ENCODE results near the gene CPTP. TPM values are rescaled to one million over a fixed set of nuclear protein-coding genes. Genes with fewer than 3 reads are reported as not detected.

Gene CPTP
- polyA plus RNA-seq, 3 donors: 6.4 to 7.7 (median 7.4) TPM

GRCh38 chr1:1291548-1292441 lies 32.8 kb upstream of the CPTP start:
- Mint-ChIP-seq H3K27me3 (ENCODE audit: low read depth in 3 of 3) (peaks cover 0 to 1% (median 0%) of the 10 kb centered on the region in 3 donors), H3K36me3 (peaks cover 2 to 14% of the 10 kb centered on the region in 2 donors), H3K9me3 (peaks cover 0 to 10% (median 0%) of the 10 kb centered on the region in 7 donors), H3K27ac (no peak overlapping the region), H3K4me1 (no peaks in the 10 kb centered on the region), H3K4me3 (no peak overlapping the region)
- H3K79me2 ChIP-seq (ENCODE audit: insufficient read depth, low read length): no peaks in the 10 kb centered on the region
- 65% methylated on average over 35 of the region's 45 CpGs for WGBS (ENCODE audit: insufficient coverage)
- intact Hi-C loops (cut with micrococcal nuclease): loop anchor here in 1 of 2 donors (5.0 kb wide), 1 partner anchor 169 kb away; no protein-coding TSS in a partner anchor
- TF ChIP-seq CTCF (IDR thresholded peaks at IDR 0.05): peak; percentile 54
- peak in 1 of 3 donors; percentile 10 for DNase-seq
- H3K9me3 ChIP-seq (replicated peaks in 1 of 2; ENCODE audit: control insufficient read depth in 1 of 2, insufficient read depth in 1 of 2, low read length in 2 of 2): no peaks in the 10 kb centered on the region
- H3K27me3 ChIP-seq (ENCODE audit: control insufficient read depth in 2 of 2, insufficient read depth in 2 of 2, low read length in 2 of 2): no peaks in the 10 kb centered on the region
- H4K20me1 ChIP-seq (ENCODE audit: insufficient read depth, low read length): no peaks in the 10 kb centered on the region
- H3K27ac ChIP-seq (ENCODE audit: low read depth in 1 of 2, low read length in 2 of 2): no peak overlapping the region
- no peak overlapping the region for H3K4me3 ChIP-seq (replicated peaks in 1 of 3; ENCODE audit: low read depth in 2 of 3, low read length in 3 of 3)
- H3K36me3 ChIP-seq (replicated peaks in 1 of 2; ENCODE audit: control insufficient read depth in 1 of 2, insufficient read depth in 2 of 2, low read length in 2 of 2): peaks cover 15 to 31% of the 10 kb centered on the region in 2 donors
- no peaks in the 10 kb centered on the region for H3K4me1 ChIP-seq (ENCODE audit: control insufficient read depth in 1 of 2, insufficient read depth in 2 of 2, low read length in 2 of 2)
- no peak overlapping the region for H2AFZ ChIP-seq (ENCODE audit: insufficient read depth, low read depth, low read length, poor library complexity, severe bottlenecking)
- no peak overlapping the region for H3K4me2 ChIP-seq (replicated peaks; ENCODE audit: extremely low read depth, low read length, poor library complexity, severe bottlenecking)
- no peak overlapping the region for H3K9ac ChIP-seq (ENCODE audit: insufficient read depth, low read length, poor library complexity, severe bottlenecking)

- Mint-ChIP-seq H3K9me3 (peaks cover 0 to 10% (median 0%) of the 10 kb centered on the region in 7 donors), H3K27ac (no peak overlapping the region), H3K36me3 (peaks cover 2 to 14% of the 10 kb centered on the region in 2 donors), H3K4me1 (no peaks in the 10 kb centered on the region), H3K27me3 (ENCODE audit: low read depth in 3 of 3) (peaks cover 0 to 1% (median 0%) of the 10 kb centered on the region in 3 donors), H3K4me3 (no peak overlapping the region)
- 94% methylated on average over 9 of the region's 9 CpGs for WGBS (ENCODE audit: insufficient coverage)
- no peaks in the 10 kb centered on the region for H3K9me3 ChIP-seq (replicated peaks in 1 of 2; ENCODE audit: control insufficient read depth in 1 of 2, insufficient read depth in 1 of 2, low read length in 2 of 2)
- H3K79me2 ChIP-seq (ENCODE audit: insufficient read depth, low read length): no peaks in the 10 kb centered on the region
- peaks cover 17 to 33% of the 10 kb centered on the region in 2 donors for H3K36me3 ChIP-seq (replicated peaks in 1 of 2; ENCODE audit: control insufficient read depth in 1 of 2, insufficient read depth in 2 of 2, low read length in 2 of 2)
- DNase-seq: no peak
- no peaks in the 10 kb centered on the region for H3K4me1 ChIP-seq (ENCODE audit: control insufficient read depth in 1 of 2, insufficient read depth in 2 of 2, low read length in 2 of 2)
- H3K27me3 ChIP-seq (ENCODE audit: control insufficient read depth in 2 of 2, insufficient read depth in 2 of 2, low read length in 2 of 2): no peaks in the 10 kb centered on the region
- H3K9ac ChIP-seq (ENCODE audit: insufficient read depth, low read length, poor library complexity, severe bottlenecking): no peak overlapping the region
- H3K27ac ChIP-seq (ENCODE audit: low read depth in 1 of 2, low read length in 2 of 2): no peak overlapping the region
- H2AFZ ChIP-seq (ENCODE audit: insufficient read depth, low read depth, low read length, poor library complexity, severe bottlenecking): no peak overlapping the region
- H3K4me2 ChIP-seq (replicated peaks; ENCODE audit: extremely low read depth, low read length, poor library complexity, severe bottlenecking): no peak overlapping the region
- H3K4me3 ChIP-seq (replicated peaks in 1 of 3; ENCODE audit: low read depth in 2 of 3, low read length in 3 of 3): no peak overlapping the region
- H4K20me1 ChIP-seq (ENCODE audit: insufficient read depth, low read length): no peaks in the 10 kb centered on the region
- intact Hi-C loops (cut with micrococcal nuclease): loop anchor here in 1 of 2 donors (5.0 kb wide), 1 partner anchor 170 kb away; no protein-coding TSS in a partner anchor
- no peak for TF ChIP-seq CTCF (IDR thresholded peaks at IDR 0.05)
Observed at GRCh38 chr1:1292442-1292779, 32.2 kb upstream of the CPTP start.
